GM10847 (cell line): ENCODE measurements around the gene CERKL.

ENCODE experiments used
- POLR2A ChIP-seq: IDR thresholded peaks from 2 replicates; pipeline ENCODE4 v1.6.1; 2011; ENCODE audit not compliant: insufficient read length; ENCODE audit errors: extremely low read depth

Gene CERKL

GRCh38 chr2:181540421-181540820 lies 116.5 kb downstream of the CERKL start:
- TF ChIP-seq POLR2A: no peak

GRCh38 chr2:181536730-181537129 lies 120.2 kb downstream of the CERKL start:
- TF ChIP-seq POLR2A: no peak

GRCh38 chr2:181528441-181528840 lies 128.5 kb downstream of the CERKL start:
- TF ChIP-seq POLR2A: no peak

GRCh38 chr2:181527058-181527457 lies 129.8 kb downstream of the CERKL start:
- TF ChIP-seq POLR2A: no peak

- TF ChIP-seq POLR2A: no peak
These were observed 130.9 kb downstream of the CERKL start for GRCh38 chr2:181526014-181526413.

- TF ChIP-seq POLR2A: no peak
These were observed 133.1 kb downstream of the CERKL start for GRCh38 chr2:181523756-181524155.

GRCh38 chr2:181520253-181520652 lies 136.7 kb downstream of the CERKL start:
- no peak for TF ChIP-seq POLR2A

GRCh38 chr2:181517685-181518301 lies 139.1 kb downstream of the CERKL start:
- TF ChIP-seq POLR2A: no peak

- no peak for TF ChIP-seq POLR2A
These were observed 139.9 kb downstream of the CERKL start for GRCh38 chr2:181516992-181517391.

GRCh38 chr2:181515719-181516118 lies 141.2 kb downstream of the CERKL start:
- no peak for TF ChIP-seq POLR2A

- TF ChIP-seq POLR2A: no peak
These were observed 156.7 kb downstream of the CERKL start for GRCh38 chr2:181500201-181500600.

- TF ChIP-seq POLR2A: no peak
These were observed 157.7 kb downstream of the CERKL start for GRCh38 chr2:181499231-181499630.
